GM18526 (cell line): Measurements from ENCODE around the gene USF2.

ENCODE experiments used
- POLR2A ChIP-seq: IDR thresholded peaks from 3 replicates; pipeline ENCODE4 v1.6.1; 2011; ENCODE audit not compliant: insufficient read length; ENCODE audit errors: extremely low read depth

USF2 gene

GRCh38 chr19:35314858-35315470, 46.2 kb downstream of the USF2 start:
- TF ChIP-seq POLR2A: no peak

- TF ChIP-seq POLR2A: no peak
Observed at GRCh38 chr19:35315883-35316282, 47.1 kb downstream of the USF2 start.

DNA sequence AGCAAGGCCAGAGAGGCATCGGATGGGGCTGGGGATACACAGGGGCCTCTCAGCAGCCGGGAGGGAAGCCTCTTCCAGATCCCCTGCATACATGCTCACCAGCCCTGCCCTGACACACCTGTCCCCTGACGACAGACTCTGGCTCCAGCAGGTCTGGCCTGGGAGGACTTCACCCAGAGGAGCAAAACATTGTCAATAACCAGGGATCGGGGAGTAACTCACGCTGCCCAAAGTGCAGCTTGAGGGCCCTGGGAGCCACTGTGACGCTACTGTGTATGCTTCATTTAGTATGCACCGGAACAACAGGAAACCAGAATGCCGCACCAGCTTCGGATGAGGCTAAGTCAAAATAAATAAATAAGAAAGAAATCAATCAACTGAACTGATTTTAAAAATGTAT, 47.8 kb downstream of the USF2 start:
- TF ChIP-seq POLR2A: no peak

DNA sequence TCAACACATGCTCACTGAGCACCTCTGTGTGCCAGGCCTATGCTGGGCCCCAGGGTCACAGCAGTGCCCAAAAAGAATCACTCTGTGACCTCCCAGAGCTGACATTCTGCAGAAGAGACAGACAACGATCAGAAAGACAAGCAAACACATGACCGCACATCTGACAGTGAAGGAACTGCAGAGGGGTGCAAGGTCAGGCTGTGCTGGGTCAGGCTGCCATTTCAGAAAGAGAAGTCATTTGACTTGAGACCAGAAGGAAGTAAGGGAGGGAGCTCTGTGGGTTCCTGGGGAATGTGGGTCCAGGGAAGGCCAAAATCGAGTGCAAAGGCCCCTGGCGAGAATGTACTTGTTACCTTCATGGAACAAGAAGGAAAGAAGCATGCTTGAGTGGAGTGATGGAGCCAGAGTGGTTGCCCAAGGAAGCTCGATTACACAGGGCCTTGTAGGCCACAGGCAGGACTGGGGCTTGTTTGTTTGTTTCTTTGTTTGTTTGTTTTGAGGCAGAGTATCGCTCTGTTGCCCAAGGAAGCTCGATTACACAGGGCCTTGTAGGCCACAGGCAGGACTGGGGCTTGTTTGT, 48.8 kb downstream of the USF2 start:
- TF ChIP-seq POLR2A: no peak

DNA sequence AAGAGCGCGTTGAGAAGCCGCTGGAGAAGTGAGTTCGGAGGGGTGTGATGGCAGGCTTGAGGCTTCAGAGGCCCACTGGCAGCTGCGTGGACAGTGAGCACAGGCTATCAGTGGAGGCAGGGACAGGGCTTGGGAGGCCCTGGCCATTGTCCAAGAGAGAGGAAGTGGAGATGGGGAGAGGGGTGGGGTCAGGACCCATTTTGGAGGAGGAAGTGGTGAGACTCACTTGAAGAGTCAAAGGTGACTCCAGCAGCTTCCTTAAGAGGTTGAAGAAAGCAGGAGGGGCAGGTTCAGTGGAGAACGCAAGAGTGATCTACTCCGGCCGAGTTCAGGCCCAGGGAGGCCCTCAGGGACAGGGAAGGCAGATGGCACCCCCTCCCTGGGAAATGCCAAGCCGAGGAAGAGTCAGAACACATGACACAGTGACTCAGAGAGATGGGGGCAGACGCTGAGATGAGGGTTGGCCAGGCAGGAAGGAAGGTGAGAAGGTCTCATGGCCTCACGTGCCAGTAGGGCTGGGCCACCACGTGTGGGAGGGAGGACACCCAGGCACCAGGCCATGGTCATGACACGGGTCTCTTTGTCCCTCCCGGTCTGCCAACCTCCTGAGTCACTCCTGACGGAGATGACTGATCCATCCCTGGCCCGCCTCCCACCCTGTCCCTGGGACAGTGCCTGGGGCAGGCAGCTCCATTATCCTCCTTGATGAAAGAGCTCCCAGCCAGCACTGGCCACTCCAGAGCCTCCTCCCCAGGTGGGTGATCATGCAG, 50.1 kb downstream of the USF2 start:
- no peak for TF ChIP-seq POLR2A

DNA sequence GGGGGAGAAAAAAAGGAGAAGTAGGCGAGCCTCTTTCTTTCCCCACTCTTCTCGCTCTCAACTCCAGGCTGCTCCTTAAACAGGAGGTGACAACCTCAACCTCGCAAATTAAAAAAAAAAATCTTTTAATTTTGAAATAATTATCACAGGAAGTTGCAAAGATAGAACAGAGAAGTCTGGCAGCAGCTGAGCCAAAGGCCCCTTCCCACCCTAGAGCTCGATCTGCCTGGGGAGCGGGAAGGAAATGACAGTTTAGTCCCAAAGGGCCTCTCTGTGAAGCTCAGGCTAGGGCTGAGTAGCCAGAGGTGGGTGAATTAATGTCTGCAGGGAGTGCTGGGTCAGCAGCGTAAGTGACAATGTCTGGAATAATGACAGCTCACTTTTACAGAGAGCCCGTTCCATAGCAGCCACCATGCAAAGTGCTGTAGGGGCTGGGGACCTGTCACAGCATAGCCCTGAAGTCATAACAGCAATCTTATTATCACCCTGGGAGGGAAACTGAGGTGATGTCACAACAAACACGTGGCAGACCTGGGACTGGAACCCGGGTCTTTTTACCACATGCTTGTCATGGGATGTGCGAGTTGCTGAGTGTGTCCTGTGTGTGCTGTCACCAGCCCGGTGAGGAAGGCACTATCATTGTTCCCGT, 51.4 kb downstream of the USF2 start:
- no peak for TF ChIP-seq POLR2A

DNA sequence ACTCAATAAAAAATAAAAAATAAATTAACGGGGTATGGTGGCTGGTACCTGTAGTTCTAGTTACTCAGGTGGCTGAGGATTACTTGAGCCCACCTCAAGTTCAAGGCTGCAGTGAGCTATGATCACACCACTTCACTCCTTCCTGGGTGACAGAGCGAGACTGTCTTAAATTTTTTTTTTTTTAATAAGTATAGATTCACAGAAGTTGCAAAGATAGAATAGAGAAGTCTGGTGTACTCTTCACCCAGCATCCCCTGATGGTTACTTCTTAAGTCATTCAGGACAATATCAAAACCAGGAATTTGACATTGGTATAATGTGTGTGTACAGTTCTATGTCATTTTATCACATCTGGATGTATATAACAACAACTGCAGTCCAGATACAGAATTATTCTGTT, 52.5 kb downstream of the USF2 start:
- no peak for TF ChIP-seq POLR2A

DNA sequence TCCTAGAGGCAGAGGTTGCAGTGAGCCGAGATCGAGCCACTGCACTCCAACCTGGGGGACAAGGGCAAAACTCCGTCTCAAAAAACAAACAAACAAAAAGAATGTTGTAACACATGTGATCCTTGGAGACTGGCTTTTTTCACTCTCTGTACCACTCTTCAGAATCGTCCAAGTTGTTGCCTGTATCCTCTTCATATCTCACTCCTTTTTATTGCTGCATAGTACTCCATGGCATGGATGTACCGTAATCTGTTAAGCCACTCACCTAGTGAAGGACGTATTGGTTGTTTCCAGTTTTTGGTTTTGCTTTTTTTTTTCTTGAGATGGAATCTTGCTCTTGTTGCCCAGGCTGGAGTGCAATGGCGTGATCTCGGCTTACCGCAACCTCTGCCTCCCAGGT, 53.3 kb downstream of the USF2 start:
- no peak for TF ChIP-seq POLR2A

DNA sequence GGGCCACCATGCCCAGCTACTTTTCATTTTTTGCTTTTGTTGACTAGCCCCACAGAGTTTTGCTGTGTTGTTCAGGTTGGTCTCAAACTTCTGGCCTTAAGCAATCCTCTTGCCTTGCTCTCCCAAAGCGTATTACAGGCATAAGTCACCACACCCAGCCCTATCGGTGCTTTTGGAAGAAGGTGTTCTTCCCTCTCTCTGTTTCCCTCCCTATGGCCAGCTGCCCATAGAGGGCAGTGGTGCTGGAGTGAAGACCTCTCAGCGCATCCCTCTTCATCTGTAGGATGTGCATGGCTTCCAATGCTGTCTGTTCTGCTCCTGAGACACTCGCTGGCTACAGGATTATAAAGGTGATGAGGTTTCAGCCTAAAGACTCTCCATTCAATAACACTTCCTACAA, 58.9 kb downstream of the USF2 start:
- no peak for TF ChIP-seq POLR2A

DNA sequence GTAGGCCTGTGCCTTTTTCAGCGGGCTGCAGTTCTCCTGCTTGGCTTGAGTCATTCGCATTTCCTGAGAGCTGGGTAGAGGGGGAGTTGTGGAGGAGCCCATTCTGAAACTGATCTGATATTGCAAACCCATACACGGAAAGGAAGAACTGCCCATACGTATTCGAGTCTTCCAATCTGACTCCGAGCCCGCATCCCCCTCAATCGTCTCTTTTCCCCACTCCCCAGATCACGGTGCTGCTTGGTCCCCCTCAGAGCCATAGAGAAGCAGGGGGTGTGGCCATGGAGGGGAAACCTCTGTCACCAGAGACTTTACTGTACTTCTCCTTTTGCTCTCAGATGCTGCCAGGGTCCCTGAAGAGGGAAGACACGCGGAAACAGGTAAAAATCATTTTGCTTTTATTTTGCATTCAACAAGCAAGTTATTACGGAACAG, 60.1 kb downstream of the USF2 start, which contains the start of gene CD22:
Gene CD22 (plus strand): TSS at position 337 of the 435 bp plus-strand sequence. CDS start 2,854 bp downstream, outside the sequence.
- peak; percentile 76 for TF ChIP-seq POLR2A

- TF ChIP-seq POLR2A: no peak
Observed at GRCh38 chr19:35329323-35329722, 60.6 kb downstream of the USF2 start.
